HEK293 (cell line): ENCODE measurements around the gene SPINDOC.

ENCODE experiments used
- CTCF ChIA-PET: fragments of 350-600 bp; formaldehyde crosslinking; extraction: SDS; loops from one replicate; lab custom pipeline; 2021; ENCODE audit warnings: antibody characterized with exemption; lab: Yijun Ruan, JAX
- POLR2A ChIA-PET: fragments of 300-600 bp; formaldehyde crosslinking; extraction: SDS; loops from one replicate; lab custom pipeline; 2020; ENCODE audit warnings: antibody characterized with exemption, inconsistent platforms; lab: Yijun Ruan, JAX
- H3K27ac ChIP-seq: fragments of 200-500 bp; sonication (Bioruptor generic); 2 replicates; pipeline ENCODE4 v1.5.1; 2014; ENCODE audit warnings: low read depth, low read length, control low read depth, inconsistent platforms; ENCODE audit errors: extremely low read depth
- H3K36me3 ChIP-seq, 2 experiments: fragments of 200-500 bp in 1 of 2; sonication (Bioruptor generic) in 1 of 2; 1 replicate in 1 of 2; 2 replicates in 1 of 2; pipeline ENCODE4 v1.5.1; 2014 to 2017; ENCODE audit warnings: inconsistent platforms in 2 of 2, low read length in 2 of 2; ENCODE audit not compliant: control insufficient read depth in 2 of 2, insufficient read depth in 1 of 2
- H3K4me1 ChIP-seq: fragments of 200-500 bp; sonication (Bioruptor generic); 2 replicates; pipeline ENCODE4 v1.5.1; 2014; ENCODE audit warnings: mild to moderate bottlenecking, low read length, inconsistent platforms; ENCODE audit not compliant: control insufficient read depth, insufficient read depth
- H3K4me3 ChIP-seq: 2 replicates; pipeline ENCODE4 v1.5.1; 2011; ENCODE audit warnings: low read depth, mild to moderate bottlenecking, control low read depth, low read length, moderate library complexity
- H3K9me3 ChIP-seq: fragments of 200-500 bp; sonication (Bioruptor generic); 2 replicates; pipeline ENCODE4 v1.5.1; 2014; ENCODE audit warnings: low read depth, low read length, inconsistent platforms; ENCODE audit not compliant: control insufficient read depth, insufficient read depth
- HOXA7 ChIP-seq: sonication (generic); formaldehyde crosslinking; IDR thresholded peaks from 2 replicates; pipeline ENCODE4 v1.8.1; 2022; ENCODE audit warnings: missing genetic modification reagents, borderline replicate concordance
- MZF1 ChIP-seq: fragments of 450-650 bp; formaldehyde crosslinking; IDR thresholded peaks from 2 replicates; pipeline ENCODE4 v1.5.1; 2017; ENCODE audit warnings: missing biosample characterization, missing genetic modification characterization, borderline replicate concordance
- PATZ1 ChIP-seq: fragments of 450-650 bp; formaldehyde crosslinking; IDR thresholded peaks from 2 replicates; pipeline ENCODE4 v1.5.1; 2016; ENCODE audit warnings: missing biosample characterization, missing genetic modification characterization
- SCRT2 ChIP-seq: fragments of 450-650 bp; formaldehyde crosslinking; IDR thresholded peaks from 2 replicates; pipeline ENCODE4 v1.5.1; 2016; ENCODE audit warnings: missing biosample characterization, missing genetic modification characterization
- SP3 ChIP-seq: fragments of 450-650 bp; formaldehyde crosslinking; IDR thresholded peaks from 2 replicates; pipeline ENCODE4 v1.5.1; 2016; ENCODE audit warnings: missing biosample characterization, missing genetic modification characterization
- ZFP41 ChIP-seq: fragments of 450-650 bp; formaldehyde crosslinking; IDR thresholded peaks from 2 replicates; pipeline ENCODE4 v1.5.1; 2016; ENCODE audit warnings: missing biosample characterization, missing genetic modification characterization, borderline replicate concordance
- ZNF112 ChIP-seq: fragments of 450-650 bp; formaldehyde crosslinking; IDR thresholded peaks from 2 replicates; pipeline ENCODE4 v1.5.0; 2017; ENCODE audit warnings: missing biosample characterization, missing genetic modification characterization
- ZNF121 ChIP-seq: fragments of 450-650 bp; formaldehyde crosslinking; IDR thresholded peaks from 2 replicates; pipeline ENCODE4 v1.5.1; 2016; ENCODE audit warnings: missing biosample characterization, missing genetic modification characterization
- ZNF146 ChIP-seq: fragments of 450-650 bp; formaldehyde crosslinking; IDR thresholded peaks from 2 replicates; pipeline ENCODE4 v1.5.1; 2016; ENCODE audit warnings: missing biosample characterization, missing genetic modification characterization
- ZNF148 ChIP-seq: fragments of 450-650 bp; formaldehyde crosslinking; IDR thresholded peaks from 2 replicates; pipeline ENCODE4 v1.5.0; 2017; ENCODE audit warnings: missing biosample characterization, missing genetic modification characterization, borderline replicate concordance
- ZNF169 ChIP-seq: fragments of 450-650 bp; formaldehyde crosslinking; IDR thresholded peaks from 2 replicates; pipeline ENCODE4 v1.5.1; 2016; ENCODE audit warnings: missing biosample characterization, missing genetic modification characterization
- ZNF175 ChIP-seq: fragments of 450-650 bp; formaldehyde crosslinking; IDR thresholded peaks from 2 replicates; pipeline ENCODE4 v1.5.1; 2016; ENCODE audit warnings: missing biosample characterization, missing genetic modification characterization
- ZNF211 ChIP-seq: fragments of 450-650 bp; formaldehyde crosslinking; IDR thresholded peaks from 2 replicates; pipeline ENCODE4 v1.5.1; 2016; ENCODE audit warnings: low read depth, missing biosample characterization, missing genetic modification characterization
- ZNF302 ChIP-seq: fragments of 450-650 bp; formaldehyde crosslinking; IDR thresholded peaks from 2 replicates; pipeline ENCODE4 v1.5.1; 2016; ENCODE audit warnings: missing biosample characterization, missing genetic modification characterization, low read depth
- ZNF350 ChIP-seq: fragments of 450-650 bp; formaldehyde crosslinking; IDR thresholded peaks from 2 replicates; pipeline ENCODE4 v1.5.0; 2017; ENCODE audit warnings: missing biosample characterization, mild to moderate bottlenecking, missing genetic modification characterization
- ZNF362 ChIP-seq: fragments of 450-650 bp; formaldehyde crosslinking; IDR thresholded peaks from 2 replicates; pipeline ENCODE4 v1.5.1; 2016; ENCODE audit warnings: missing biosample characterization, missing genetic modification characterization
- ZNF404 ChIP-seq: fragments of 450-650 bp; formaldehyde crosslinking; IDR thresholded peaks from 2 replicates; pipeline ENCODE4 v1.5.1; 2017; ENCODE audit warnings: missing biosample characterization, missing genetic modification characterization
- ZNF514 ChIP-seq: fragments of 450-650 bp; formaldehyde crosslinking; IDR thresholded peaks from 2 replicates; pipeline ENCODE4 v1.5.1; 2016; ENCODE audit warnings: missing biosample characterization, missing genetic modification characterization
- ZNF629 ChIP-seq: fragments of 450-650 bp; formaldehyde crosslinking; IDR thresholded peaks from 2 replicates; pipeline ENCODE4 v1.5.1; 2017; ENCODE audit warnings: missing biosample characterization, missing genetic modification characterization
- ZNF660 ChIP-seq: fragments of 450-650 bp; IDR thresholded peaks from 2 replicates; pipeline ENCODE4 v1.5.1; 2018; ENCODE audit warnings: missing biosample characterization, mild to moderate bottlenecking, missing genetic modification characterization
- ZNF707 ChIP-seq: fragments of 450-650 bp; formaldehyde crosslinking; IDR thresholded peaks from 2 replicates; pipeline ENCODE4 v1.5.1; 2016; ENCODE audit warnings: missing biosample characterization, missing genetic modification characterization
- ZSCAN30 ChIP-seq: fragments of 450-650 bp; IDR thresholded peaks from 2 replicates; pipeline ENCODE4 v1.5.1; 2018; ENCODE audit warnings: missing biosample characterization, mild to moderate bottlenecking, missing genetic modification characterization, moderate library complexity
- ZSCAN4 ChIP-seq: fragments of 450-650 bp; formaldehyde crosslinking; IDR thresholded peaks from 2 replicates; pipeline ENCODE4 v1.5.1; 2017; ENCODE audit warnings: missing biosample characterization, missing genetic modification characterization

The SPINDOC gene

GRCh38 chr11:63814383-63814736, 1.1 kb downstream of the SPINDOC start:
- ChIA-PET CTCF (interaction anchor here (0.6 to 1.1 kb wide), 3 partner anchors 15 to 23 kb away, joined by 3 to 4 read pairs (median 3); no protein-coding TSS in a partner anchor), POLR2A (interaction anchor here (0.5 to 1.1 kb wide), 6 partner anchors 11 to 170 kb away, joined by 3 to 7 read pairs (median 3); no protein-coding TSS in a partner anchor)
- Histone ChIP-seq H3K36me3 (peaks cover 0 to 46% of the 10 kb centered on the region in 2 experiments; a peak in 2 of 3 replicates), H3K27ac (peak overlapping the region; percentile 85), H3K4me1 (no peaks in the 10 kb centered on the region), H3K9me3 (no peaks in the 10 kb centered on the region), H3K4me3 (peak overlapping the region; percentile 86)
- TF ChIP-seq ZSCAN4 (tag by site-specific recombination): no peak
- no peak for TF ChIP-seq ZNF660 (tag by site-specific recombination)
- no peak for TF ChIP-seq ZNF362 (tag by site-specific recombination)
- no peak for TF ChIP-seq ZNF404
- no peak for TF ChIP-seq ZNF350 (tag by site-specific recombination)
- TF ChIP-seq ZNF175 (tag by site-specific recombination): no peak
- TF ChIP-seq ZNF146 (tag by site-specific recombination): no peak
- TF ChIP-seq ZNF514 (tag by site-specific recombination): no peak

- ChIA-PET CTCF (interaction anchor here (0.7 to 1.5 kb wide), 4 partner anchors 13 to 332 kb away, joined by 3 to 9 read pairs (median 4); no protein-coding TSS in a partner anchor), POLR2A (no interaction called here)
- Histone ChIP-seq H3K4me1 (no peaks in the 10 kb centered on the region), H3K4me3 (no peak overlapping the region), H3K36me3 (peaks cover 3 to 64% of the 10 kb centered on the region in 2 experiments; a peak in 2 of 3 replicates), H3K27ac (no peak overlapping the region), H3K9me3 (no peaks in the 10 kb centered on the region)
- TF ChIP-seq HOXA7 (CRISPR knock-in tag) (no peak), SCRT2 (no peak), ZNF112 (tag by site-specific recombination) (no peak), ZNF121 (tag by site-specific recombination) (no peak), PATZ1 (tag by site-specific recombination) (no peak), ZNF148 (no peak), ZNF629 (tag by site-specific recombination) (no peak), SP3 (no peak), ZFP41 (tag by site-specific recombination) (no peak), ZNF211 (tag by site-specific recombination) (no peak), ZNF707 (no peak), ZNF302 (tag by site-specific recombination) (no peak), ZNF169 (tag by site-specific recombination) (no peak), ZSCAN30 (tag by site-specific recombination) (no peak), MZF1 (tag by site-specific recombination) (no peak)
These were observed 2.9 kb downstream of the SPINDOC start for GRCh38 chr11:63816166-63816565.
